Stimulated activated CD4-positive, alpha-beta T cell treated with anti-CD3 and anti-CD28 coated beads, TNF-alpha, amount 100 ng/mL, for 4 hours (primary cell): ENCODE data around the gene ICOSLG.
"Not testable (repeated sequence)": the region's sequence is repeated elsewhere in the genome, so short reads cannot be mapped to it uniquely, and the experiment has no call there.

Experiments used
- DNase-seq, 3 experiments: peaks; one replicate each; pipeline ENCODE4 v3.0.0-alpha.2; 2020; ENCODE audit warnings: low read depth in 3 of 3

ICOSLG gene

DNA sequence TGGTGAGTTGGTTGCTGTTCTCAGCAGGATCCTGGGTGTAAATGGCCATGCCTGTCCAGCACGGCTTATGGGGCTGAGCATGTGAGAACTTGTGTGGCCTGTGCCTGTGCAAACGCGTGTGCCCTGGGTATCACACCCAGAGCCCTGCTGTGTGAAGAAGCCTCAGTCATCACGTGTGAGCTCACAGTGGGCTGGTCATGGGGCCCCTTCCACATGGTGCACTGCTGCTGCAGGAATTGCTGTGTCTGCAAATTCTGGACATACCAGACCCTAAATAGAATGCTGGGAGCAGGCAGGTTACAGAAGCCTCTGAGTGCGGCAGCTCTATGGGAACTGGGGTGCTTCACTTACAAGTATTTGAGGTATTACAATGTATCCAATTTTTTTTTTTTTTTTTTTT, 17.4 kb downstream of the ICOSLG start:
- DNase-seq = not testable (repeated sequence)

DNA sequence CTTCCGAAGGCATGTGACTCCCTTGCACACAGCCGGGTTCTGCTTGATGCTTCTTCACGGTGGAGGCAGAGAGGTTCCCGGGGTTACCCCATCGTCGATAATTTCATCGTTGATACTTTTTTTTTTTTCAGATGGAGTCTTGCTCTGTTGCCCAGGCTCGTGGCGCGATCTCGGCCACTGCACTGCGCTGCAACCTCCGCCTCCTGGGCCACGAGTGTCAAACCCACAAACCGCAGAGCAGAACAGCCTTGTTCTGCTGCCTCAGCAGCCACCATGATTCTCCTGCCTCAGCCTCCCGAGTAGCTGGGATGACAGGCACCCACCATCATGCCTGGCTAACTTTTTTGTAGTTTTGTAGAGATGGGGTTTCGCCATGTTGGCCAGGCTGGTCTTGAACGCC, 20.1 kb downstream of the ICOSLG start:
- DNase-seq = not testable (repeated sequence)

DNA sequence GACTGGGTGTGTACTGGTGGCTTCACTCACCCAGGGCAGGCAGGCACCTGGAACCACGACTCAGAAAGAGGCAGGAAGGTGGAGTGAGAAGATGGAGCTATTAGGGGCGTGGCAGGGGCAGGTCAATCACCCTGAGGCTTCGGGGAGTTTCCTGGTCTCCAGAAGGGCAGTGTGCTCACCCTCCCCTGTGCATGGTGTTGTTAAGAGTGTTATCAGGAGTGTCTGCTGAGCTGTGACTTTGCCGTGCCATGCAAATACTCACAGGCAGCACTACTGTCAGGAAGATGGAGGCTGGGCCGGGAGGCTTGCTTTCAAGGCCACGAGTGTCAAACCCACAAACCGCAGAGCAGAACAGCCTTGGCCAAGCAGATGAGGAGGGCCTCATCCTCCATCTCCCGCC, 22.3 kb downstream of the ICOSLG start:
- DNase-seq = not testable (repeated sequence)

DNA sequence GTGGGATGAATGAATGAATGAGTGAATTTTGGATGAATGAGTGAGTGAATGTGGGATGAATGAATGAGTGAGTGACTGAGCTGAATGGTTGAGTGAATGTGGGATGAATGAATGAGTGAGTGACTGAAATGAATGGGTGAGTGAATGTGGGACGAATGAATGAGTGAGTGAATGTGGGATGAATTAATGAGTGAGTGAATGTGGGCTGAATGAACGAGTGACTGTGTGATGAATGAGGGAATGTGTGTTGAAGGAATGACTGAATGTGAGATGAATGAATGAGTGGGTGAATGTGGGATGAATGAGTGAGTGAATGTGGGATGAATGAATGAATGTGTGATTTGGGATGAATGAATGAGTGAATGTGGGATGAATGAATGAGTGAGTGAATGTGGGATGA, 28.8 kb downstream of the ICOSLG start:
- not testable (repeated sequence) for DNase-seq

DNA sequence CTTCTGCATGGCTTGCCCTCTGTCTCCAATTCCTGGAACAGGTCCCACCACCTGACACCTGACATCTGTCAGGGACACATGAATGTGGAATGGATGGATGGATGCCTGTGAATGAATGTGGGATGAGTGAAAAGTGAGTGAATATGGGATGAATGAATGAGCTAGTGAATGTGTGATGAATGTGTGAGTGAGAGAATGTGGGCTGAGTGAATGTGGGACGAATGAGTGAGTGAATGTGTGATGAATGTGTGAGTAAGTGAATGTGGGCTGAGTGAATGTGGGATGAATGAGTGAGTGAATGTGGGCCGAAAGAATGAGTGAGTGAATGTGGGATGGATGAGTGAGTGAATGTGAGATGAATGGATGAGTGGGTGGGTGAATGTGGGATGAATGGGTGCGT, 29.2 kb downstream of the ICOSLG start:
- DNase-seq = not testable (repeated sequence)

DNA sequence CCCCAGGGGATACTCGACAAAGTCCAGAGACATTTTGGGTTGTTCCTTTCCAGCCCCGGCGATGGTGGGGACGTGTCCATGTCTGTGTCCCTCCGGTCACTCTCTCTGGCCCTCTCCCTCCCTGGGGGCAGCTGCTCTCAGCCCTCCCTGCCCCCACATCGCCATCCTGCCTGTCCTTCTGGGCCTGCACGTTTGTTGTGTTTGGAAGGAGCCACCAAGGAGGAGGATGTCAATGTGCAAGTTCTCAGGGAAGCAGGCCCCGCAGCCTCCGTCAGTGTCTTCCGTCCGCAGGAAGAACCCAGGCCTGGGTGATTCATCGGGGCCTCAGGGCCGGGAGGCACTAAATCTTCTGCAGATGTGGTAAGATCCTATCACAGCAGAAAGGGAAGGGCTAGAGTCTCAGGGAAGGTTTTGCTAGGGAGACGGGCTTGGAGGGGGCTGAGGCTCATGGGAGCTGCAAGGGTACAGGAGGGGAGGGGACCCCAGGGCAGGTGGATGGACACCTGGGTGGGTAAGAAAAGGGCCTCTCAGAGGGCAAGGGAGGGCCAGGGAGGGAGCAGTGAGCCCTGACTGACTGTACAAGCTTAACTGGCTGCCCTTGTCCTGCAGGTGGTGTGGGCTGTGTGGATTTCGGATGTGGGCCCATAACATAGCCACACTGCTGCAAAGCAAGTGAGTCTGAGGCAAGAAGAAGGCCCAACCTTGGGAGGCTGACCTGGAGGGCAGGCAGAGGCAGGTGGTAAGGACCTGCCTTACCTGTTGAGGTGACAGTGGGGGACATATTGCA, 32.7 kb downstream of the ICOSLG start:
- DNase-seq = not testable (repeated sequence)

DNA sequence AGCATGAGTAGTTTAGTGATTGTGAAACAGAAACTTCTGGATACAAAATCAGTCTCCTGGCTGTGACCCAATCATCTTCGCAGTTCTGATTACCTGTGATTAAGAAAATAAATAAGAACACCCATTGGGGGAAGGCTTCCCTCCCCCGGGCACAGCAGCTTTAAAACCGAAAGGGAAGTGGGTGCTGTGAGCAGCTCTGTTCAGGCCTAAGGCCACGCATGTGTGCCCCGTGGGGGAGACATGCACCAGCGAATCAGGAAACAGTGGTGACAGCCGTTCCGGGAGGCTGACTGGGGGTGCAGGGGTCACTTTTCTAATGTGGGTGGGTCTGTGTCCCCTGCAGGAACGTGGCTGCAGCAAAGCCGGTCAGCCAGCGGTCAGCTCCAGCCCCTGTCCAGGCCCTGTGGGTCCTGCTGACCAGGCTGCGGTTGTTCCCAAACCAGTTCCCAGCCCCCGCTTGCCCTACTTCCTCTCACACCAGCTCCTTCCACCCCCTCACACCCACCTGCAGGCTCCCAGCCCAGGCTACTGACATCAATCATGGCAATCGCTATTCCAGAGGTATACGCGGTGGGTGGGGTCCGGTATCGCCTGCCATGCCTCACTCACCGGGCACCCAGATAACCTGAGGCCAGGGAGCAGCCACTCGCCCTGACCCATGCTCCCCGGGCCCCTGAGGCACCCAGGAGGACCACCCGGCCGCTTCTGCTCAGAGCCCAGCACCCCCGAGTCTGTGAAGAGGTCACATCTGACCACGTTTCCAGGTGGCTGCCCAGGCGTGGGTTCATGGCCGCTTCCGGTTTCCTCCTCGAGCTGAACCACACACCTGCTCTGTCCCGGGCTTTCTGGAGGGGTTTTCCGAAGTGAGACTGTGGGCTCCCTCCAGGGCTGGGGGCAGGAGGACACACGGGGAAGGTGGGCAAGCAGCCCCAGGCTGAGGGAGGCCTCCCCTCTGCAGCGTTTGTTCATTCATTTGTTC, 33.8 kb downstream of the ICOSLG start:
- DNase-seq = not testable (repeated sequence)

DNA sequence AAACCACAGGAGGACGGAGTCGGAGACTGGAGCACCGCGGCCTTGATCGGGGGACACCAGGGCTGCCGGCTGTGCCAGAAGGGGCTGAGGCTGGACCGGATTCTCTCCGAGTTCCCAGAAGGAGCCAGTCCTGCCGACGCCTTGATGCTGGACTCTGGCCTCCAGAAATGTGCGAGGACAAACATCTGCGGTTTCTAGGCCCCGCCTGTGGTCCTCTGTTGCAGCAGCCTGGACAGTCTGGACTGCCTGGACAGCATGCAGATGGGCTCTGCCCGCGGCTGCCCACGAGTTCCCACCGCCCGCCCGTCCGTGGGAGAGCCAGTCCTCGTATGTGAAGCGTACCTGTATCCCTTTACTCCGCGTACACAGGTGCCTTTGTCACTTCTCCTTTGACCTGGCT, 34.6 kb downstream of the ICOSLG start:
- DNase-seq = not testable (repeated sequence)

DNA sequence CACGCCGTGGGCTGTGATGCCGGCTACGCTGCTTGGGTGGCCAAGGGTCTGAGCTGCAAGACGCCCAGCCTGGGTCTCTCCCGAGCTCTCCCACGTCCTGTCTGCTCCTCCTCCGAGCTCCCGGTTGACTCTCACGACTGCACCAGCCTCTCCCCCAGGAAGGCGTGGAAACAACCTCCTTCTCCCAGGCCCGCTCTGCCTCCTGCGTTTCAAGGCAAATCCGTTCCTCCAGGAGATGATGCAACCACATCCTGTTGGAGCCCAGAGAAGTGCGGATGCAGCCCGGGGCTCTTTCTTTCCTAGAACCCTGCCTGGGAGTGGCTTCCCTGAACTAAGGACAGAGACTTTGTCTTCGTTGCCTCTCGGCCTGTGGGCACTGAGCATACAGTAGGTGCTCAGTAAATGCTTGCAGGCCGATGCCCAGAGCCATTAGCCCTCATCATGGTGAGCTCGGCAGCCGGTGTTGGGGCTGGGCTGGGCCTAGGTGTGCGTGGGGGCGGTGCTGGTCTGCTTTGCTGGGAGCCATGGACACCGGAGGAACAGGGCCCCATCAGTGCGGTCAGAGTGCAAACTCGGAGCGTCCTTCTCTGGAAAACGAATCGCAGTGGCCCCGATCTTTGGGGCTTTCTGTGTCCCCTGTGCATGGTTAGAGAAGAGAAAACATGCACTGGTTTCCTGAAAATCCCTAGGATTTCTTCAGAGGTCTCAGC, 38.0 kb downstream of the ICOSLG start:
- DNase-seq = not testable (repeated sequence)

DNA sequence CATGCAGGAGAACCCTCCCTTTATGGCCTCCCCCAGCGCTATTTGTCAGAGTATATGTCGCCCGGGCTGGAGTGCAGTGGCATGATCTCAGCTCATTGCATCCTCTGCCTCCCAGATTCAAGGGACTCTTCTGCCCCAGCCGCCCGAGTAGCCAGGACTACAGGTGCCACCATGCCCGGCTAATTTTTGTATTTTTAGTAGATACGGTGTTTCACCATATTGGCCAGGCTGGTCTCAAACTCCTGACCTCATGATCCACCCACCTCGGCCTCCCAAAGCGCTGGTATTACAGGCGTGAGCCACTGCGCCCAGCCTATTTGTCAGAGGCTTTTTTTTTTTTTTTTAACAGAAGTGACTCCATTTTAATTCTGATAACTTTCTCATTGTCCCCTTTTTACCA, 40.7 kb downstream of the ICOSLG start:
- not testable (repeated sequence) for DNase-seq

DNA sequence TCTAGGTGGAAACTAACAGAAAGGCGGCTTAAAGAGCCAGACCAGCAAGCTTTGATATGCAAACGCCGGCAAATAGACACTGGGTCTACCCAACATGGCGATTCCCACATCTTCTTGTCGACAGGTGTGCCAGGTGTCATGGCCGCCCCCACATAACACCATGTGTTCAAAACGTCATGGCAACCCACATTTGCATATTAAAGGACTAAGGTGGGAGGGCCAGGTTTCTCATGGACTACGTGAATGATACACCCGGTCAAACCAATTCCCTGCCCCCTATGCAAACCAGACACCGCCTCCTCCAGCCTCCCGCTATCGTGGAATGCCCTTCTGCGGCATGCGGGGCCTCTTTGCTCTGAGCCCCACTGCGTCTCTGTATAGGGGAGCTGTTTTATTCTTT, 41.3 kb downstream of the ICOSLG start:
- DNase-seq = no peak

DNA sequence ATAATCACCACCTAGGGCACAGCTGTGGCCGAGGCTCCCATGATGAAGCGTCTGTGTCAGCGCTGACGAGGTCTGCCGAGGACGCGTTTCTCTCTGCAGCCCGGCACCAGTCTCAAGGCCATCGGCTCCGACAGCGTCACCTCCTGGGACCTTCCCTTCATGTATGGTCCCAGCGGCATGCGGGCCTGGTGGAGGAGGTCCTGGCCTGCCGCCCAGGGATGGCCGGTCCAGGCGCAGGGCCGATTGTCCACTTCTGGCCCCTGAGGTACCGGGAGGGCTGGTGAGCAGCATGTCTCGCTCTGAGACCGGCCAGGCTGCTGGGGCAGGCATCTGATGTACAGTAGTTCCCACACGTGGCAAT, 43.6 kb downstream of the ICOSLG start:
- DNase-seq = not testable (repeated sequence)

DNA sequence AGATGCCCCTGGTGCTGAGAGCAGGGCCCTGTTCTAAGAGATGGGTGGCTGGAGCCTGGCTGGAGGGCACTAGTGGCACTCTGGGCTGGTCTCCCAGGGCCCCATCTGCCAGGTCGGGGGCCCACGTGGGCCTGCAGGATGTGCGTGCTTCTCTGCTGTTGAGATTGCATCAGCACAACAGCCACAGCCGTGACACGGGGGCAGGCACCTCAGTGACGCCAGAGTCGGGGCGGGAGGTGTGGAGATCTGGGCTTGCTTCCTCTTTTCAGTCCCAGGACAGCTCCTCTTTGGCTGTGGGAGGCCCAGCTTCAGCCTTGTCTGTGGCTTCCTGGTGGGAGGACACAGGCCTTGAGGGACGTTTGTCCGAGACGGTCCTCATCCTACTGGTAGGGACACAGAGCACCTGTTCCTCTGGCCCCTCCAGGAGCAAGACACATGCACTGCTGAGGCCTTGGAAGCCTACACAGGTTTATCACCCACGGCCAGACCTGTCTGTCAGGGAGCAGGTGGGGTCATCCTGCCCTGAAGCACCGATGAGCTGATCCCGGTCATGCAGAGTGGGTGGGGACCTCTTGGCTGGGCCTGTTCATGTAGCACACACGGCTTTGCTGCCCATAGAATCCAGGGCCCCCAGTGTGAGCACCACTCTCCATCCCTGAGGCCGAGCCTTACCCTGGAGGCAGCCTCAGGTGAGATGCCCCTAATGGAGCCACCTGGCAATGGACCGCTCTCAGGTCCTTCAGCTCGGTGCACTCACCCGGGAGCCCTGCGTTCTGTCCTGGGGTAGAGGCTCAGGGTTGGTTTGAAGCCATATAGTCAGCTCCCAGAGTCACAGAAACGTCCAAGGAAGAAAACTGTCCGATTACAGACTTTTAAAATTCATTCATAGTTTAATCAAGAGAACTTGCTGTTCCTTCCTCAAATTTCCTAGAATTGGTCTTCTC, 44.3 kb downstream of the ICOSLG start:
- DNase-seq = peak; percentile 31 to 58 (median 50)

DNA sequence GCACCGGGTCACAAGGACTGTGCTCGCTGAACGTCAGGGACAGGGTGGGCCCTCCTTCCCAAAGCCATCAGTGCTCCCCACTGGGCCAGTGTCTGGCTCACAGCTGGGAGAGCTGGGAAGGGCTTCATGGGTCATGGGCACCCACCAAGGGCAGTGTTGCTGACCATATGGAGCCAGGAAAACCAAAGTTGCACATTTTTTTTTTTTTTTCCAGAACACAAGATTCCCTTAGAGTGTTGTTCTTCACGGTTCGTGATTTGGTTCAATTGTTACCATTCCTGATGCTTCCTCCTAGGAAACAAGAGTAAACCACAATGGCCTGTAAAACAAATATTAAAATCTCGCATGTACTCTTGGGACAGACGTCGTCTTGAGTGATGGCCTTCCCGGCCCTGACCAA, 45.9 kb downstream of the ICOSLG start:
- DNase-seq = not testable (repeated sequence)

DNA sequence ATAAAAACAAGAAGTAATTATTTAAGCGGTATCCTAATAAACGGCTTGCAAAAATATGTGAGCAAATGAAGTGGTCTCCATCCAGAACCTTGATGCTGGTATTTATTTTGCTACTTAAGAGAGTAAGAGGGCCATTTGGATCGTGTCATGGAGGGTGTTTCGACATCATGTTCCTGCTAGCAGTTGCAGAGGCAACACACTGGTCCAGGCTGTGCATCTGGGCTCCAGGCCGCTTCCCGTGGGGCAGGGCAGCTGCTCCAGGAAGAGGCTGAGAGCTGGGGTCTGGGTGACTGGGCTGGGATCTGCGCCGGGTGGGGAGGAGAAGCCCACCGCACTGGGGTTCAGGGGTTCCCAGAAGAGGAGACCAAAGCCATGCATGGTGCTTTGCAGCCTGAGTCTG, 46.3 kb downstream of the ICOSLG start:
- DNase-seq = not testable (repeated sequence)

DNA sequence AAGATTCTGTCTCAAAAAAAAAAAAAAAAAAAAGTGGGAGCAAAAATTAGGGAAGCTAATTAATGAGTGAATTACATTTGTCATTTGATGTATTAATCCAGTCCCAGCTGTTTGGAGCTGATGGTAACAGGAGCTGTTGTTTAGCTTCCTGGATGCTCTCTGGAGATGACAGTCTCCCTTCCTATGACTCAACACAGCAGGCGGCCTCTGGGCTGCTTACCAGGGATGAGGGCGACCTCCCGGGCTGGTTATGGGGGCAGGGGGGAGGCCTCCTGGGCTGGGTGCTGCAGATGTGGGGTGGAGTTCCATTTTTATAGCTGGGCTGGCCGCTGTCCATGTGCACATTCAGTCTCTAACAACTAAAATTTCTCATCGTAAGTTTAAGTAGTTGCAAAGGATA, 47.6 kb downstream of the ICOSLG start:
- not testable (repeated sequence) for DNase-seq

DNA sequence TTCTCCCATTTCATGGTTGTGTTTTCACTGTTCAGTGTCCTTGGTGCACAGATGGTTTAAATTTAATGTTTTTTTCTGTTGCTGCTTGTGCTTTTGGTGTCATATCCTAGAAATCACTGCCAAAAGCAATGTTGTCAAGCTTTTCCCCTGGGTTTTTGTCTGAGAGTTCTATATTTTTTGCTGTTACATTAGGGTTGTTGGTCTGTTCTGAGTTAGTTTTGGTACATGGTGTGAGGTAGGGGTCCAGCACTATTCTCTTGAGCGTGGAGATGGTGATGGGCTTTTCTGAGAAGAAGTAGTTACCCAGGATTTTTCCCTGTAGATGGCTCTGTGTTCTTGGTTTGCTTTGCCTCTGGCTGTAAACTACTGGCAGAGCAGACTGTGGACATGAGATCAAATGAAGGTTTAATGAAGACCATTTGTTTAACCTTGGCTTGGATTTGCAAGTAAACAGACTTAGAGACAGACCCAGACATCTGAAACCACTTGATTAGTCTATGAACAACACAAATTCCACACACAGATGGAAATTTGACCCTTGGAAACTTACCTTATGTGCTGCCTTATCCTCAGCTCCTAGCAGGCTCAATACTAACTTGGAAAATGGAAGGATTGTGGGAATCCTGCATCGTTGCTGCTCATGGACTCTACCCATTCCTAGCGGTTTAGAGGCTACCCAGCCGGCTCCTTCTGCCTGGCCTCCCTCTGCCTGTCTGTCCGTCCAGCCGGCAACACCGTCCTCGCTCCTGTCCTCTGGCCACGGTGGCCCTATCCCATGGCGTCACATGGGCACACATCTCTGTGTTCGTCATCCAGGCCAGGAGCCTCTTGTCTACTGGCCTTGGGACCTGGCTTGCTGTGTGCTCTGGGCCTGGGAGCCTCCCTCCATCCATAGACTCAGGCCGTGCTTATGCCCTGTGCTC, 50.1 kb downstream of the ICOSLG start:
- DNase-seq = not testable (repeated sequence)

DNA sequence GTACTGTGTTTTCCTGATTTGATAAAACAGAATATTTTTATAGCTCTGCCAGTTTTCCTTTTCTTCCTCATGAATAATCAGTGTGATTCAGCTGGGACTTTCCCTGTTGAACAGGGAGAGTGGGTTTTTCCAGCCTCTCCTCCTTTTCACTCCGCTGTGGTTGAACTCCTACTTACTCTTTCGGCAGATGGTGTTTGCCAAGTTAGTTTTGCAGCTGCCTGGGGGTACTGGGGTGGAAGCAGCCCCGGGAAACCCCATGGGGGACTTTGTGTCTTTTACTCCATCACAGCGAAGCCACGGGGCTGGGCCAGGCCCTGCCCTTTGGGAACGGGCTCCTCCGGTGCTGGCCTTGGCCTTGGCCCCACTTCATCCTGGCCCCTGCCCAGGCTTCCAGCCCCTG, 55.9 kb downstream of the ICOSLG start:
- DNase-seq = not testable (repeated sequence)

DNA sequence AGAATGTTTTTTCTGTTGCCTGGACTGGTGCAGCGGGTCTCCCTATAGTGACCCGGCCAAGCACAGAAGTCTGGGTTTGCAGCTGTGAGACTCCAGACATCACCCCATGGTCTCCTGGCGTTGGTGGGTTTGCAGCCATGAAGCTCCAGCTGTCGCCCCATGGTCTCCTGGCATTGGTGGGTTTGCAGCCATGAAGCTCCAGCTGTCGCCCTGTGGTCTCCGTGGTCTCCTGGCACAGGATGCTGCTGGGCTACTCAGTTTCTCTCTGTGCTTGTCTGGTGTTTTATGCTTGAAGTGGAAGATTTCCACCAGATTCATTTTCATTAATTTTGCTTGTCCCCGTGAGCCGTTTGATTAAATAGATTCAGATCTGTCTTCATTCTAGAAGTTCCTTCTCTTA, 58.5 kb downstream of the ICOSLG start:
- DNase-seq = not testable (repeated sequence)

DNA sequence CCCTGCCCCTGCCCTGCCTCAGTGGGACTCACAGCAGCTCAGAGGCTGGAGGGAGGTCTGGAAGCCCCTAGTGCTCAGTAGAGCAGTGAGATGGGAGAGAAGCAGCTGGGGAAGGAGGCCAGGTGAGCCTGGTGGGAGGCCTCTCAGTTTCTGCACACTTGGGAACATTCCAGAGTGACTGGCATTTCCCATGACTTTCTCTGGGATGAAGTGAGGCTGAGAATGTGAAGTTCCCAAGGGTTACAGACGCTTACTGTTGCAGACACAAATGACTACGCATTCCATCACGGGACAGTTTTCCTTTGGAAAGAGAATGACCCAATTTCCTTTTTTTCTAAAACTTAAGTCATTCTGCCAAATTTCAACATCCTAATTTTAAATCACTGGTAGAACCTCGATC, 59.2 kb downstream of the ICOSLG start:
- not testable (repeated sequence) for DNase-seq
